ENCODE measurements around the gene TBX6.

TBX6 gene

GRCh38 chr16:30063278-30063892 lies 28.3 kb downstream of the TBX6 start:
- H3K4me3 ChIP-seq (ENCODE audit: low read depth, low read length), result peak overlapping the region; percentile 61; the same call in 1 of the 2 replicates
- TF ChIP-seq CTCF (IDR thresholded peaks at IDR 0.05; ENCODE audit: low read depth, low read length), result no peak

- TF ChIP-seq CTCF (IDR thresholded peaks at IDR 0.05; ENCODE audit: low read depth, low read length), result no peak
- no peak overlapping the region for H3K4me3 ChIP-seq (ENCODE audit: low read depth, low read length)
Measured at GRCh38 chr16:30060836-30061554, 30.7 kb downstream of the TBX6 start.

- no peak for TF ChIP-seq CTCF (IDR thresholded peaks at IDR 0.05; ENCODE audit: low read depth, low read length)
- no peak overlapping the region for H3K4me3 ChIP-seq (ENCODE audit: low read depth, low read length)
Measured at GRCh38 chr16:30060346-30060745, 31.4 kb downstream of the TBX6 start.

- H3K4me3 ChIP-seq (ENCODE audit: low read depth, low read length), result no peak overlapping the region
- 0 out of 2 replicates have a peak, but pooled peaks have one; percentile 11 for TF ChIP-seq CTCF (IDR thresholded peaks at IDR 0.05; ENCODE audit: low read depth, low read length)
Measured at GRCh38 chr16:30054959-30055553, 36.7 kb downstream of the TBX6 start.

- H3K4me3 ChIP-seq (ENCODE audit: low read depth, low read length), result peak overlapping the region; percentile 74
- TF ChIP-seq CTCF (IDR thresholded peaks at IDR 0.05; ENCODE audit: low read depth, low read length), result no peak
Measured at GRCh38 chr16:30054451-30054850, 37.3 kb downstream of the TBX6 start.

GRCh38 chr16:30053376-30054015 lies 38.2 kb downstream of the TBX6 start:
- no peak for TF ChIP-seq CTCF (IDR thresholded peaks at IDR 0.05; ENCODE audit: low read depth, low read length)
- peak overlapping the region; percentile 74 for H3K4me3 ChIP-seq (ENCODE audit: low read depth, low read length)

Measured in WI38 (cell line).